AG04450 (cell line): ENCODE data around the gene SNX33. TPM values are rescaled to one million over a fixed set of nuclear protein-coding genes. Genes with fewer than 3 reads are reported as not detected.

Source experiments
- CTCF ChIA-PET: fragments of 300-600, 350-600 bp; formaldehyde crosslinking; extraction: SDS; loops from one replicate; lab custom pipeline; 2022; ENCODE audit warnings: antibody characterized with exemption, inconsistent platforms; lab: Charles Lee
- POLR2A ChIA-PET: fragments of 350-600 bp; formaldehyde crosslinking; extraction: SDS; loops from one replicate; lab custom pipeline; 2021; ENCODE audit warnings: antibody characterized with exemption, inconsistent platforms; lab: Yijun Ruan, JAX
- DNase-seq: peaks from one replicate; pipeline ENCODE4 v3.0.0-alpha.2; 2011; ENCODE audit warnings: low read depth, low spot score
- H3K27ac ChIP-seq: one replicate; pipeline ENCODE4 v1.5.1; 2012; ENCODE audit warnings: low read depth, low read length, control low read depth
- H3K27me3 ChIP-seq: one replicate; pipeline ENCODE4 v1.6.0; 2012; ENCODE audit warnings: low read length; ENCODE audit not compliant: control insufficient read depth, insufficient read depth
- H3K4me3 ChIP-seq: 2 replicates; pipeline ENCODE4 v1.5.1; 2011; ENCODE audit warnings: mild to moderate bottlenecking, low read depth, low read length, control low read depth
- H3K9me3 ChIP-seq: 2 replicates; pipeline ENCODE4 v1.5.1; 2012; ENCODE audit warnings: low read length; ENCODE audit not compliant: control insufficient read depth, insufficient read depth
- polyA plus RNA-seq: library from polyadenylated mRNA; depleted of rRNA; stranded (reverse); fragments of >200 nt; gene quantifications from 2 replicates; pipeline ENCODE4 v1.2.3, GENCODE V29; 2011
- TF ChIP-seq, protein P1 (sequence below): IDR thresholded peaks from 2 replicates; pipeline ENCODE4 v1.5.1; 2011; ENCODE audit warnings: low read depth, low read length, control low read depth, inconsistent platforms

The SNX33 gene
- polyA plus RNA-seq, 1 experiment: 14.2 TPM

DNA sequence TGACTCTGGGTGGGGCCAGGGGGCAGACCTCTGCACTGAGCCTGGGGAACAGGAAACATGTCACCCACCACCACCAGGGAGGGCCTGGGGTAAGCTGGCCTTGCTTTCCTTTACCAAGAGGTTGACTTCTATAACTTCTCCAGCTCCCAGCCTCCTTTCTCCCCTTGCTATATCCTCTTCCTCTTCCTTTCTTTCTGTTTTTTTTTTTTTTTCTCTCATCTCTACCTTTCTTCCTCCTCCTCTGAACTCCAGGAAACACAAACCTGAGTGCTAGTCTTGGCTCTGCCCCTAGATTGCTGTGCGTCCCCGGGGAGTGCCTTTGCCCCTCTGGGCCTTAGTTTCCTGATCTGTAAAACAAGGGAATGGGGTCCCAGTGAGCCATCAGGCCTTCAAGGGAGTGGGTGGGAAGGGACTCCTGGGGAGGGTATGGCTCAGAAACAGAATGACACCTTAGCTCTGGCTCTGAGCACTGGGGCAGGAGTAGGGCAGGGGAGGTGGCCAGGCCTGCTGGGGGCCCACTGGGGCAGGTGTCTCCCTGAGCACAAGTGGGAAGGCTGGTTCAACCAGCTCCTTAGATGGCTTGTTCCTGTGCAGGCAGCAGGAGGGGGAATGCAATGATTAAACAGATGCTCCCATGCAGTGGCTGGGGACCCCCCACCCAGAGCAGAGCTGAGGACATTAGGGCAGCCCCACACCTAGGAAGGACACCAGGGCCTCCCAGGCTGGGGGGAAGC is 4.3 kb downstream of the SNX33 start:
- Histone ChIP-seq H3K27me3 (no peaks in the 10 kb centered on the region), H3K4me3 (peak overlapping the region; percentile 90), H3K9me3 (no peaks in the 10 kb centered on the region; the same call in 1 of the 2 replicates), H3K27ac (no peak overlapping the region)
- no peak for DNase-seq
- POLR2A ChIA-PET: interaction anchor here (0.8 to 1.9 kb wide), 2 partner anchors 9 to 30 kb away, joined by 3 to 7 read pairs; no protein-coding TSS in a partner anchor
- CTCF ChIA-PET: interaction anchor here (1.1 kb wide), 1 partner anchor 31 kb away, joined by 3 read pairs; no protein-coding TSS in a partner anchor
- TF ChIP-seq, protein P1, sequence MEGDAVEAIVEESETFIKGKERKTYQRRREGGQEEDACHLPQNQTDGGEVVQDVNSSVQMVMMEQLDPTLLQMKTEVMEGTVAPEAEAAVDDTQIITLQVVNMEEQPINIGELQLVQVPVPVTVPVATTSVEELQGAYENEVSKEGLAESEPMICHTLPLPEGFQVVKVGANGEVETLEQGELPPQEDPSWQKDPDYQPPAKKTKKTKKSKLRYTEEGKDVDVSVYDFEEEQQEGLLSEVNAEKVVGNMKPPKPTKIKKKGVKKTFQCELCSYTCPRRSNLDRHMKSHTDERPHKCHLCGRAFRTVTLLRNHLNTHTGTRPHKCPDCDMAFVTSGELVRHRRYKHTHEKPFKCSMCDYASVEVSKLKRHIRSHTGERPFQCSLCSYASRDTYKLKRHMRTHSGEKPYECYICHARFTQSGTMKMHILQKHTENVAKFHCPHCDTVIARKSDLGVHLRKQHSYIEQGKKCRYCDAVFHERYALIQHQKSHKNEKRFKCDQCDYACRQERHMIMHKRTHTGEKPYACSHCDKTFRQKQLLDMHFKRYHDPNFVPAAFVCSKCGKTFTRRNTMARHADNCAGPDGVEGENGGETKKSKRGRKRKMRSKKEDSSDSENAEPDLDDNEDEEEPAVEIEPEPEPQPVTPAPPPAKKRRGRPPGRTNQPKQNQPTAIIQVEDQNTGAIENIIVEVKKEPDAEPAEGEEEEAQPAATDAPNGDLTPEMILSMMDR: no peak

DNA sequence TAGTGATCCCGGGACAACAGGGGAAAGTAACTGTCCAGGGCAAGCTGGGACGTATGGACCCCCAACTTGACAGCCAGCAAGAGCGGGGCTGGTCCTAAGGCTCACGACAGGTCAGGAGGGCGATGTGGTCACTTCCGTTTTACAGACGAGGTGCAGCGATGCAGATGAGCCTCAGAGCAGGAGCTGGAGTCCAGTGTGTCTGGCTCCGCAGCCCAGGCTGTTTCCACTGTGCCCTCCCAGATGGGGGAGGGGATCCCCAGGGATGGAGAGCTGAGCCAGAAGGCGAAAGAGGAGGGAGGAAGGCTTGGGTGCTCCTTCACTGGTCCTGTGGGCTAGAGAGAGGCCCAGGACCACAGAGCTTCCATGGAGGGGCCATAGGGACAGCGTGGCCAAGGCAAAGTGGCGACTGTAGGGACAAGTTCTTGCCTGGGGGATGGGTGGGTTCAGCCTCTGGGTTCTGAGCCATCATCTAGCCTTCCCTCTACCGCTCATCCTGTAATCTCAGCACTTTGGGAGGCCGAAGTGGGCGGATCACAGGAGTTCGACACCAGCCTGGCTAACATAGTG is 5.7 kb downstream of the SNX33 start:
- no peak overlapping the region for H3K4me3 ChIP-seq
- POLR2A ChIA-PET: interaction anchor here (0.7 kb wide), 1 partner anchor 200 kb away, joined by 5 read pairs; no protein-coding TSS in a partner anchor
- no peak overlapping the region for H3K27ac ChIP-seq
- DNase-seq: no peak
- H3K9me3 ChIP-seq: no peaks in the 10 kb centered on the region; the same call in 1 of the 2 replicates
- no peaks in the 10 kb centered on the region for H3K27me3 ChIP-seq
- TF ChIP-seq, protein P1: no peak
- CTCF ChIA-PET: interaction anchor here (1.6 kb wide), 1 partner anchor 15 kb away, joined by 3 read pairs; no protein-coding TSS in a partner anchor

DNA sequence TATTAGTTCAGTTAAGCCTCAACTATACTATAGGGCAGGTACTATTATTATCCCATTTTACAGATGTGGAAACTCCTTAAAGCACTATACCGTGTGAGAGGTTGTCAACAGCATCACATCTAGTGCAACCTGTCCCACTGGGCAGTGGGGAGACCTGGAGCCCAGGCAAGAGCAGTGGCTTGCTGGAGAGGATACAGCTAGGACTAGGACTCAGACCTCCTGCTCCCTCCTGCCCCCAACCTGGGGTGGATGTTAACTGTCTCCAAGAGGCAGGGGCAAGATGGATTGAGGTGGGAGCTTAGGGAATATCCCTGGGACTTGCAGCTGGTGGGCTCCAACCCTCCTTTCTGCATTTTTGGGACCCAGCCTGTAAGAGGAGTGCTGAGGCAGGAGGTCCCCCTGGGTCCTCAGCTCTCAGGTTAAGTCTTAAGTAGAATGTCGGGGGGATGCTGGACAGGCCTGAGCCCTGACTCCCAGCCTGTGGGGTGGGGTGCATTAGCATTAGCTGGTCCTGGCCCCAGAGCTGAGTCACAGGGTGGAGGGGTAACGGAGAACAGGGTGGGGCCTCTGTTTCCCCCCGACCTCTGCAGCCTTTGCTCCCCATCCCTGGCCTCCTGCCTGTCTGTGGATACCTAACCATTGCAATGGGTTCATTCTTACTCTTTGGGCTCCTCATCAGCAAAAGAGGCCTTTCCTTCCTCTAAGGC is 6.6 kb downstream of the SNX33 start:
- Histone ChIP-seq H3K4me3 (no peak overlapping the region), H3K27ac (no peak overlapping the region), H3K27me3 (no peaks in the 10 kb centered on the region), H3K9me3 (no peaks in the 10 kb centered on the region; the same call in 1 of the 2 replicates)
- ChIA-PET POLR2A (interaction anchor here (0.7 kb wide), 1 partner anchor 201 kb away, joined by 5 read pairs; no protein-coding TSS in a partner anchor), CTCF (interaction anchor here (1.6 kb wide), 1 partner anchor 16 kb away, joined by 3 read pairs; no protein-coding TSS in a partner anchor)
- no peak for DNase-seq
- TF ChIP-seq, protein P1: no peak

DNA sequence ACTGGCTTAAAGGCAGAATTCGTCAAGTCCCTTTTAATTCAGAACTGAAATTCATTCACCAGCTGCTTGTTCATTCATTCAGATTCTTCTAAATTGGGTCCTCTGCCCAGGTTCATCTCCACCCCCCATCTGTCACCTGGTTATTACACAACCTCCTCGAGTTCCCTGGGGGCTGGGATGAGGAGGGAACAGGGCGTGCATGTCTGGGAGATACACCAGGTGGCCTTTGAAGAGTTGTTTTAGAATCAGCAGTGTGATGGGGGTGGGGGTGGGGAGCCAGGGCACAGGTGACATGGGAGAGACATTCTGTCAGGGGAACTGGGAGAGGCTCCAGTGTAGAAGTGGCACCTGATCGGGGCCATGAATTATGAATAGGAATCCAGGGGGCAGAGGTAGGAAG is 8.2 kb downstream of the SNX33 start:
- no peak for DNase-seq
- TF ChIP-seq, protein P1: no peak
- ChIA-PET CTCF (no interaction called here), POLR2A (no interaction called here)
- no peak overlapping the region for H3K4me3 ChIP-seq
- H3K9me3 ChIP-seq: no peaks in the 10 kb centered on the region
- H3K27ac ChIP-seq: no peak overlapping the region
- H3K27me3 ChIP-seq: no peaks in the 10 kb centered on the region
